SKM-1 (cell line): ENCODE data around the gene GTF2F2.
"Not testable (repeated sequence)": the region's sequence is repeated elsewhere in the genome, so short reads cannot be mapped to it uniquely, and the experiment has no call there.

Source experiments
- DNase-seq: peaks from one replicate; lab custom pipeline; 2025; ENCODE audit not compliant: unreplicated experiment; lab: John Stamatoyannopoulos, UW

Gene GTF2F2

GRCh38 chr13:45244736-45245135 lies 124.4 kb downstream of the GTF2F2 start:
- DNase-seq, result not testable (repeated sequence)

- DNase-seq, result no peak
Measured at GRCh38 chr13:45249662-45250061, 129.4 kb downstream of the GTF2F2 start.

- no peak for DNase-seq
Measured at GRCh38 chr13:45254396-45254795, 134.1 kb downstream of the GTF2F2 start.

- DNase-seq, result no peak
Measured at GRCh38 chr13:45255247-45255987, 135.1 kb downstream of the GTF2F2 start.

- DNase-seq, result no peak
Measured at GRCh38 chr13:45256254-45256653, 135.9 kb downstream of the GTF2F2 start.

GRCh38 chr13:45257638-45258333 lies 137.5 kb downstream of the GTF2F2 start:
- DNase-seq, result no peak

- DNase-seq, result no peak
Measured at GRCh38 chr13:45258334-45258675, 138.0 kb downstream of the GTF2F2 start.

- no peak for DNase-seq
Measured at GRCh38 chr13:45267215-45267614, 146.9 kb downstream of the GTF2F2 start.

GRCh38 chr13:45269204-45269603 lies 148.9 kb downstream of the GTF2F2 start:
- no peak for DNase-seq

GRCh38 chr13:45276913-45277312 lies 156.6 kb downstream of the GTF2F2 start:
- peak; percentile 18 for DNase-seq

- DNase-seq, result no peak
Measured at GRCh38 chr13:45278096-45278645, 157.9 kb downstream of the GTF2F2 start.

- DNase-seq, result no peak
Measured at GRCh38 chr13:45280011-45280410, 159.7 kb downstream of the GTF2F2 start.

- no peak for DNase-seq
Measured at GRCh38 chr13:45280751-45281634, 160.7 kb downstream of the GTF2F2 start.

GRCh38 chr13:45282994-45283393 lies 162.7 kb downstream of the GTF2F2 start:
- DNase-seq, result no peak

GRCh38 chr13:45289936-45290563 lies 169.7 kb downstream of the GTF2F2 start:
- no peak for DNase-seq

GRCh38 chr13:45292176-45292575 lies 171.9 kb downstream of the GTF2F2 start:
- DNase-seq, result no peak

GRCh38 chr13:45295536-45295935 lies 175.2 kb downstream of the GTF2F2 start:
- no peak for DNase-seq

GRCh38 chr13:45296259-45296658 lies 175.9 kb downstream of the GTF2F2 start:
- DNase-seq, result no peak

- no peak for DNase-seq
Measured at GRCh38 chr13:45297456-45298205, 177.3 kb downstream of the GTF2F2 start.

- DNase-seq, result no peak
Measured at GRCh38 chr13:45298206-45298505, 177.8 kb downstream of the GTF2F2 start.
